Activated CD4-positive, alpha-beta T cell treated with anti-CD3 and anti-CD28 coated beads for 4 hours (primary cell): ENCODE results near the gene NCOA1.
"Not testable (repeated sequence)": the region's sequence is repeated elsewhere in the genome, so short reads cannot be mapped to it uniquely, and the experiment has no call there.

ENCODE experiments used
- DNase-seq, 2 donors: peaks; one replicate each; pipeline ENCODE4 v3.0.0-alpha.2; 2020

Gene NCOA1

DNA sequence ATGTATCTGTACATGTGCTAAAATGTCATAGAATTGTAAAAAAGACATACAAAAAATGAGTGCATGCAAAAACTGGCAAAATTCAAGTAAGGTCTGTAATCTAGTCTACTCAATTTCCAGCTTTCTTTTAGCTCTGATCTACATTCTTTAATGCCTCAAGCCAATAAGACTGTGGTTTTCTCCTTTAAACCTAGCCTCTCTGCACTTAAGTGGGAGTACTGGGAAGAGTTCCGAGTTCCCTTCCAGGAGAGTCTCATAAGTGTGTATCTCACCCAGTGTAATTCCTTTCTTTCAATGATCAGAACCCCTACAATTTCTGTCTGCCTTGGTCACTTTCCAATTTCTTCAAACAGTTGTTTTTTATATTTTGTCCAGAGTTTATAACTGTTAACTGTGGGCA, 152.0 kb downstream of the NCOA1 start:
- no peak for DNase-seq

- DNase-seq = no peak
Measured at GRCh38 chr2:24644032-24644431, 153.0 kb downstream of the NCOA1 start.

- DNase-seq = no peak
Measured at GRCh38 chr2:24650997-24651642, 160.1 kb downstream of the NCOA1 start.

DNA sequence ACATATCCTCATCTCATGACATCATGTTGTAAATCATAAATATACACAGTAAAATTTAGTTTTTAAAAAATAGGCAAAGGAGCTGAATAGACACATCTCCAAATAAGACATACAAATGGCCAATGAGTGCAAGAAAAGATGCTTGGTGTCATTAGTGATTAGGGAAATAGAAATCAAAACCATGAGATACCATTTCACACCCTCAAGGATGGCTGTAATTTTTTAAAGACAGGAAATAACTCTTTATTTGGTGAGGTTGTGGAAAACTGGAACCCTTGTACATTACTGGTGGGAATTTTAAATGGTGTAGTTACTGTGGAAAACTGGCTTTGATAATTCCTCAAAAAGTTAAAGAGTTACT, 160.6 kb downstream of the NCOA1 start:
- no peak for DNase-seq

GRCh38 chr2:24652265-24653182, 161.5 kb downstream of the NCOA1 start:
- DNase-seq = no peak

GRCh38 chr2:24657818-24658217, 166.8 kb downstream of the NCOA1 start:
- DNase-seq = no peak

DNA sequence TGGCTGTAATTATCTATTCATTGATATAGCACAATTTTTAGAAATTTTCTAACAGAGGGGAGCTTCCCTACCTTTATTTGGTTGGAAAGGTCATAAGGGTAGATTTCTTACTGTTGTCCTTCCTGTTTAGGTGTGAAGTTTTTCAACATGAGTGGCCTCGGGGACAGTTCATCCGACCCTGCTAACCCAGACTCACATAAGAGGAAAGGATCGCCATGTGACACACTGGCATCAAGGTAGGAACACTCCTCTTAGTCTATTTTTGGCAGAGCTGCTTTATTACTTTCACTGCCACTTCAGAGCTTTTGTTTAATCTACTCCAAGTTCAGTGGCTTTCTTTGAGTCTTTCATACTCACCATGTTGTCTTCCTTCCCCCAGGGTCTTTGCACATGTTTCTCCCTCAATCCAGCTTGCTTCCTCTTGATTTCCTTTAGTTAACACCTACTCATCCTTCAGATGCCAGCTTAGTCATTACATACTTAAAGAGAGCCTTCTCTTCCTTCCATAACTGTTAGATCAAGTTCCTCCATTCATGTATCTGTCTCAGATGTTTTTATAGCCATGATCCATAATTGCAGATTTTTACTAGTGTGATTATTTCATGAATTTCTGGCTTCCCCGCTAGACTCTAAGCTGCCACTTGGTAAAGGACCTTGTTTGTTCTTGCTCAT, 167.6 kb downstream of the NCOA1 start:
- DNase-seq = no peak

DNA sequence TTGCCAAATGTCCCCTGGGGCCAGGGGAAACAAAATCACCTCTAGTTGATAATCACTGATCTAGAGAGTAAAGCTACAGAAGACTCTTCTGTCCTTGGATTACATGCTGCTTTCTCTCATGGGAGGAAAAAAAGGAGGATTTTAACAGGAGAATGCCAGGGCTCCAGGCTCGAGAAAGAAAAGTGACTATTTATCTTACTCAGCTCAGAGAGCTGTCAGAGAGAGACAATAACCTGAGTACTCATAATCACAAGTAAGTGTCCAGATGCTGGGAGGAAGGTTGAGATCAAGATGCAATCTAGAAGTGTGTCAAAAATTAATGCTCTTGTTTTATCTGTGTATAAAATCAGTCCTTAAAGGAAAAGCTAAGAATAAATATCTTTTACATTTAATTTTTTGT, 168.8 kb downstream of the NCOA1 start:
- no peak for DNase-seq

DNA sequence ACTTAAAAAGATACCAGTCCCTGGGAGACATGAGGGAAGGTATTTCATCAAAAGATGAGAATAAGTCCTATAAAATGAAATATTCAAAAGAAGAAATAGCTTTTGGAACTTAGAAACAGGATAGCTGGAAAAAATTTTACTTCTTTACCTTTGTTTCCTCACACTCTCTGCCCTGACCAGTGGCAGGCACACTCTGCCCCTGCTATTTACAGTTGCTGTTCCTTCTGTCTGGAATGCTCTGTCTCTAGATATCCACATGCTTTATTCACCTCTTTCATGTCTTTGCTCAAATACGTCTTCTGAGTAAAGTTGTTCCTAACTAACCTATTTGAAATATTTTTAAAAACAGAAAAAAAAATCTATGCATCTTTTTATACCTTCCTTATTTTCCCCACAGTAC, 176.5 kb downstream of the NCOA1 start:
- no peak for DNase-seq

- no peak for DNase-seq
Measured at GRCh38 chr2:24671230-24671629, 180.2 kb downstream of the NCOA1 start.

DNA sequence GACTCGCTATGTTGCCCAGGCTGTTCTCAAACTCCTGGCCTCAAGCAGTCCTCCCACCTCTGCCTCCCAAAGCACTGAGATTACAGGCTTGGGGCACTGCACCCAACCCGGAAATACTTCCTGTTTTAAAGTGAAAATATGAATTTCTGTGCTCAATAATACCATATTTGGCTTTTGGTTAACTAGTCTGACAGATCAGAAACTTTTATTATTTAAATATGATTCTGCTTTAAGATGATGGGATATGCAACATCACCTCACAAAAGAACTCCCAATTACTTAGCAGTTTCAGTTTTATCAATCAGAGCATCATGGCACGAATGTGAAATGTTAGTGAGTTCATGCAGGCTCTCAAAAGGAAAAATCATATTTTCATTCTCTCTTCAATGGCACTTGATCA, 181.5 kb downstream of the NCOA1 start:
- DNase-seq = no peak

DNA sequence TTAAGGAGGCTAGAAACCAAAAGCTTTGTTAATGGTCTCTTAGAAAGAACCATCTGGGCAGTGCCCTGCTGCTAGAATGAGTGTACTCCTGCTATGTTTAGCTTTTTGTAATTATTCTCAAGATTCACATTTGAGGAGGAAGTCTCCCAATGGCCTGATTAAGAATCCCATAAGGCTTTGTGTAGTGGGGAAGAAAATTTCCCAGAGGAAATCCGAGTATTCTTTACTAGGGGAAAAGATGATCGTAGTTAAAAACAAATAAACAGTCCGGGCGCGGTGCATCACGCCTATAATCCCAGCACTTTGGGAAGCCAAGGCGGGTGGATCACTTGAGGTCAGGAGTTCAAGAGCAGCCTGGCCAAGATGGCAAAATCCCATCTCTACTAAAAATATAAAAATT, 184.3 kb downstream of the NCOA1 start:
- DNase-seq = no peak

DNA sequence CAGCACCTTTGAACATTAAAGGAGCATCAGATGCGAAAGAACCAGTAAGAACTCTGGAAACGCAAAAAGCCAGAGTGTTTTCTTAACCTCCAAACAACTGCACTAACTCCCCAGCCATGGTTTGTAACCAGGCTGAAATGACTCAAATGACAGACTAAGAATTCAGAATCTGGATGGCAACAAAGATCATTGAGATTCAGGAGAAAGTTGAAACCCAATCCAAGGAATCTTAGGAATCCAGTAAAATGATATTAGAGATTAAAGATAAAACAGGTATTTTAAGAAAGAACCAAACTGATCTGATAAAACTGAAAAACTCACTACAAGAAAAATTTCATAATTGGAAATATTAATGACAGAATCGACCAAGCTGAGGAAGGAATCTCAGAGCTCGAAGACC, 185.4 kb downstream of the NCOA1 start:
- no peak for DNase-seq

DNA sequence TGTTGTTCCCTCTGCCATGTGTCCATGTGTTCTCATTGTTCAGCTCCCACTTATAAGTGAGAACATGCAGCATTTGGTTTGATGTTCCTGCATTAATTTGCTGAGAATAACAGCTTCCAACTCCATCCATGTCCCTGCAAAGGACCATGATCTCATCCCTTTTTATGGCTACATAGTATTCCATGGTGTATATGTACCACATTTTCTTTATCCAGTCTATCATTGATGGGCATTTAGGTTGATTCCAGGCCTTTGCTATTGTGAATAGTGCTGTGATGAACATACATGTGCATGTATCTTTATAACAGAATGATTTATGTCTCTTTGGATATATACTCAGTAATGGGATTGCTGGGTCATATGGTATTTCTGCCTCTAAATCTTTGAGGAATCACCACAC, 187.0 kb downstream of the NCOA1 start:
- not testable (repeated sequence) for DNase-seq

- DNase-seq = no peak
Measured at GRCh38 chr2:24680196-24680595, 189.1 kb downstream of the NCOA1 start.

- no peak for DNase-seq
Measured at GRCh38 chr2:24682304-24682703, 191.2 kb downstream of the NCOA1 start.

- DNase-seq = no peak
Measured at GRCh38 chr2:24683408-24683807, 192.4 kb downstream of the NCOA1 start.

DNA sequence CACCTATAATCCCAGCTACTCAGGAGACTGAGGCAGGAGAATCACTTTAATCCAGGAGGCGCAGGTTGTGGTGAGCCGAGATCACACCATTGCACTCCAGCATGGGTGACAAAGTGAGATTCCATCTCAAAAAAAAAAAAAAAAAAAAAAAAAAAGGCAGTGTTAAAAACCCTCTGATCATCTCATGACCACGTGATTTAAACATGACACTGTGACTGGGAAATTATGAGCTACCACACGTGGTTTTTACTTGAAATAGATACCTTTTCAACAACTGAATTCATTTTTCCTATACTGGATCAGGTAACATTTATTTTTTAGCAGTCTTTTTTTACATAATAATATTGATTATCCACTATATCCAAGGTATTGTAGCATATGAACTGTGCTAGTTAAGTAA, 199.5 kb downstream of the NCOA1 start:
- no peak for DNase-seq

GRCh38 chr2:24691806-24692205, 200.8 kb downstream of the NCOA1 start:
- DNase-seq = no peak

DNA sequence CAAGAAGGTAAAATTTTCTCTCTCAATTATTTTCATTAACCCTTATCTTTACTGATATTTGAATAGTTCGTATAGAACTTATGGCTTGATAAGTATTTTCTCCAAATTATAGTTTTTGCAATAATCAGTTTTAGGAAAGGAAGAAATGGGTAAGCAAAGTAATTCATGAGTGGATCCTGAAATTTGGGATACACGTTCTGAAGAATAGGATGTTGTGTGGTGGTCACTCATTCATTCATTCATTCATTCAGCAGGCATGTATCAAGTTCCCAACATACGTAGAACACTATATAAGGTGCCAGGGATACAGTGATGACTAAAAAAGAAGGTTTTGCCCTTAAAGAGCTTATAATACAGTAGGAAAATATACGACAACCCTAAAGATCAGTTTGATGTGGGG, 206.7 kb downstream of the NCOA1 start:
- no peak for DNase-seq

GRCh38 chr2:24702800-24703199, 211.7 kb downstream of the NCOA1 start:
- DNase-seq = no peak

DNA sequence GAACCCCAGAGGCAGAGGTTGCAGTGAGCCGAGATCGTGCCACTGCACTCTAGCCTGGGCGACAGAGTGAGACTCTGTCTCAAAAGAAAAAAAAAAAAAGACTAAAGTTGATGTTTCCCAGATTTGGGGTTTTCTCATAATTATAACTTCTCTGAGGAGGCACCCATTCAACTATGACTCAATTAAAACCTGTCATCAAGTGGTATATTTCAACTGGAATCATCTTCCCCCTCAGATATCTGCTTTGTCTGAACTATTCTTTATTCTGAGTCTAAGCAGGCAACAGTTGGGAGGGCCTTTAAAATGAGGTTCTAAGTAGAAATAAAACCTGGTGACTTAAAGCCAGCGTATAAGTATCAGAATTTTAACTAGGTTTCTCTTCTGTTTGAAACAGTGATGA, 213.6 kb downstream of the NCOA1 start:
- DNase-seq = no peak

DNA sequence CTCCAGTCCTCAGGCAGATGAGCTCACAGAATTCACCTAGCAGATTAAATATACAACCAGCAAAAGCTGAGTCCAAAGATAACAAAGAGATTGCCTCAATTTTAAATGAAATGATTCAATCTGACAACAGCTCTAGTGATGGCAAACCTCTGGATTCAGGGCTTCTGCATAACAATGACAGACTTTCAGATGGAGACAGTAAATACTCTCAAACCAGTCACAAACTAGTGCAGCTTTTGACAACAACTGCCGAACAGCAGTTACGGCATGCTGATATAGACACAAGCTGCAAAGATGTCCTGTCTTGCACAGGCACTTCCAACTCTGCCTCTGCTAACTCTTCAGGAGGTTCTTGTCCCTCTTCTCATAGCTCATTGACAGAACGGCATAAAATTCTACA, 216.1 kb downstream of the NCOA1 start:
- no peak for DNase-seq

GRCh38 chr2:24708537-24709152, 217.6 kb downstream of the NCOA1 start:
- DNase-seq = no peak
